Heart left ventricle (tissue), 13 donors: ENCODE results near the gene LRRC58.

Experiments used
- CTCF ChIP-seq, 12 donors: fragments of 200-600 bp; sonication (generic) in 4 of 12; IDR thresholded peaks; one replicate each; pipeline versions ENCODE4 v1.5.0 to v1.8.0; 2018 to 2022; ENCODE audit warnings: antibody characterized with exemption in 12 of 12, mild to moderate bottlenecking in 5 of 12
- POLR2A ChIP-seq, 2 donors: fragments of 450-650 bp; IDR thresholded peaks; one replicate each; pipeline ENCODE4 v1.6.1; 2017; ENCODE audit warnings: antibody characterized with exemption in 2 of 2, mild to moderate bottlenecking in 2 of 2, moderate library complexity in 2 of 2
- donor health status: ischemic (EF 13 %, LVEDD 7.1; RV severe dilation, severe dysfunction).
- donor health status: DM: no; HTN: yes; CAD: no.
- donor health status: DM: no; HTN: no; CAD: no.
- donor health status: ischemic (EF 25% LVEDD 6.9; RV normal size, moderate dysfunction).
- donor health status: ischemic (EF 25% LVEDD 5.7; RV mildly dilated, moderate dysfunction).
- donor health status: ischemic (EF 35%, LVEDD 5.7; RV mildly dilated, moderate dysfunction).
- donor health status: nonischemic (EF 11% LVEDD 7.7; RV severe dilation, severe dysfunction).
- donor health status: DM: yes; HTN: yes; CAD: no.
- donor health status: PGD.
- donor health status: ischemic (EF 29% LVEDD 5.4; RV normal size, mild dysfunction).
- donor health status: nonischemic (EF 23%, LVEDD 6.1; RV moderate dilation, normal function).

- TF ChIP-seq CTCF (IDR thresholded peaks at IDR 0.05): no peak
- no peak for TF ChIP-seq POLR2A (IDR thresholded peaks at IDR 0.05)
Measured at GRCh38 chr3:120394347-120394746, 45.2 kb upstream of the LRRC58 start.
